ENCODE data around the gene PHLDB3.
A peak's percentile ranks its signal among the peaks of the same experiment; 100 is the strongest.

DNA sequence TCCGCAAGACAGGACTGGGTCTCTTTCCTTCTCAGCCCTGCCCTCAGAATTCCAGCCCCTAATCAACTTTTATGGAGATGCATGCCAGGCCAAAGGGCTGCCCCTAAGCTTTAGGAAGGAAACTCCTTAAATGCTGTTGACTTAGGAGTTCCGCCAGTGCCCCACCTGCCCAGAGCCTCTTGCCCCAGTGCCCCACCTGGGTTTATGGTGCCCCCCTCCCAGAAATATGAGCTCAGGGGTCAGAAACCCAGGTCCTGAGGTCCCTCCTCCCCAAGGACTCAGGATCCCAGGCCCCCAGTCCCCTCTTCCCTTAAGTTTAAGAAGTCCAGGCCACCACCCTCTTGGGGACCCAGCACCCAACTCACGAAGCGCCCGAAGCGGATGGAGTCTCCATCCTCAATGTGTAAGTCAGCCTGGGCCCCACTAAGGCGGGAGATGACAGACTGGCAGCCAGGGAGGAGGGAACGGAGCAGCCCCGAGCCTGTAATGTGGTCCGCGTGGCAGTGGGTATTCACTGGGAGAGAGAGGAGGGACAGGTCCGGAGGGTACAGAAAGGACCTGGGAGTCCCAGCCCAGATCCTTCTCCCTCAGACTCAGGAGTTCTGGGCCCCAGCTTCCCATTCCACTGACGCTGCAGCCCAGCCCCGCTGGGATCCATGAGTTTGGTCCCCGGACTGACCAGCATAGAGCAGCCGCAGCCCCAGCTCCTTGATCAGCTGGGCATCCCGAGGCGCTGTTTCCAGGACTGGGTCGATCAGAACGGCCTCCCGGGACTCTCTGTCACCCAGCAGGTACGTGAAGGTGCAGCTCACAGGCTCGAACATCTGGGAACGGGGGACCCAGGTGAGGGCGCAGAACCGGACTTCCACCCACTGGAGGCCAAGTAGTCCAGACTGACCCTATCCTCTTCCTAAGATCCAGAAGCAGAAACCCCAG lies 21.6 kb upstream of the PHLDB3 start:
- TF ChIP-seq SRSF1 (optimal IDR thresholded peaks at IDR 0.05; ENCODE audit: low read depth, low read length) (no peak), ZNF670 (CRISPR knock-in tag; IDR thresholded peaks at IDR 0.05; ENCODE audit: borderline replicate concordance) (no peak), NFIB (CRISPR knock-in tag; IDR thresholded peaks at IDR 0.05; ENCODE audit: borderline replicate concordance) (no peak), EZH2 (conservative IDR thresholded peaks at IDR 0.05; ENCODE audit: low read depth, low read length) (no peak), ZNF713 (CRISPR knock-in tag; IDR thresholded peaks at IDR 0.05) (no peak), CENPX (CRISPR knock-in tag; IDR thresholded peaks at IDR 0.05) (no peak)
- TF ChIP-seq, protein P1, sequence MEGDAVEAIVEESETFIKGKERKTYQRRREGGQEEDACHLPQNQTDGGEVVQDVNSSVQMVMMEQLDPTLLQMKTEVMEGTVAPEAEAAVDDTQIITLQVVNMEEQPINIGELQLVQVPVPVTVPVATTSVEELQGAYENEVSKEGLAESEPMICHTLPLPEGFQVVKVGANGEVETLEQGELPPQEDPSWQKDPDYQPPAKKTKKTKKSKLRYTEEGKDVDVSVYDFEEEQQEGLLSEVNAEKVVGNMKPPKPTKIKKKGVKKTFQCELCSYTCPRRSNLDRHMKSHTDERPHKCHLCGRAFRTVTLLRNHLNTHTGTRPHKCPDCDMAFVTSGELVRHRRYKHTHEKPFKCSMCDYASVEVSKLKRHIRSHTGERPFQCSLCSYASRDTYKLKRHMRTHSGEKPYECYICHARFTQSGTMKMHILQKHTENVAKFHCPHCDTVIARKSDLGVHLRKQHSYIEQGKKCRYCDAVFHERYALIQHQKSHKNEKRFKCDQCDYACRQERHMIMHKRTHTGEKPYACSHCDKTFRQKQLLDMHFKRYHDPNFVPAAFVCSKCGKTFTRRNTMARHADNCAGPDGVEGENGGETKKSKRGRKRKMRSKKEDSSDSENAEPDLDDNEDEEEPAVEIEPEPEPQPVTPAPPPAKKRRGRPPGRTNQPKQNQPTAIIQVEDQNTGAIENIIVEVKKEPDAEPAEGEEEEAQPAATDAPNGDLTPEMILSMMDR (CRISPR knock-in tag; IDR thresholded peaks at IDR 0.05) = 0 out of 2 replicates have a peak, but pooled peaks have one; percentile 9
- TF ChIP-seq, protein P2, sequence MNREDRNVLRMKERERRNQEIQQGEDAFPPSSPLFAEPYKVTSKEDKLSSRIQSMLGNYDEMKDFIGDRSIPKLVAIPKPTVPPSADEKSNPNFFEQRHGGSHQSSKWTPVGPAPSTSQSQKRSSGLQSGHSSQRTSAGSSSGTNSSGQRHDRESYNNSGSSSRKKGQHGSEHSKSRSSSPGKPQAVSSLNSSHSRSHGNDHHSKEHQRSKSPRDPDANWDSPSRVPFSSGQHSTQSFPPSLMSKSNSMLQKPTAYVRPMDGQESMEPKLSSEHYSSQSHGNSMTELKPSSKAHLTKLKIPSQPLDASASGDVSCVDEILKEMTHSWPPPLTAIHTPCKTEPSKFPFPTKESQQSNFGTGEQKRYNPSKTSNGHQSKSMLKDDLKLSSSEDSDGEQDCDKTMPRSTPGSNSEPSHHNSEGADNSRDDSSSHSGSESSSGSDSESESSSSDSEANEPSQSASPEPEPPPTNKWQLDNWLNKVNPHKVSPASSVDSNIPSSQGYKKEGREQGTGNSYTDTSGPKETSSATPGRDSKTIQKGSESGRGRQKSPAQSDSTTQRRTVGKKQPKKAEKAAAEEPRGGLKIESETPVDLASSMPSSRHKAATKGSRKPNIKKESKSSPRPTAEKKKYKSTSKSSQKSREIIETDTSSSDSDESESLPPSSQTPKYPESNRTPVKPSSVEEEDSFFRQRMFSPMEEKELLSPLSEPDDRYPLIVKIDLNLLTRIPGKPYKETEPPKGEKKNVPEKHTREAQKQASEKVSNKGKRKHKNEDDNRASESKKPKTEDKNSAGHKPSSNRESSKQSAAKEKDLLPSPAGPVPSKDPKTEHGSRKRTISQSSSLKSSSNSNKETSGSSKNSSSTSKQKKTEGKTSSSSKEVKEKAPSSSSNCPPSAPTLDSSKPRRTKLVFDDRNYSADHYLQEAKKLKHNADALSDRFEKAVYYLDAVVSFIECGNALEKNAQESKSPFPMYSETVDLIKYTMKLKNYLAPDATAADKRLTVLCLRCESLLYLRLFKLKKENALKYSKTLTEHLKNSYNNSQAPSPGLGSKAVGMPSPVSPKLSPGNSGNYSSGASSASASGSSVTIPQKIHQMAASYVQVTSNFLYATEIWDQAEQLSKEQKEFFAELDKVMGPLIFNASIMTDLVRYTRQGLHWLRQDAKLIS (CRISPR knock-in tag; IDR thresholded peaks at IDR 0.05) = no peak
